Keratinocyte (primary cell): ENCODE data around the gene GLRX5. TPM values are rescaled to one million over a fixed set of nuclear protein-coding genes. Genes with fewer than 3 reads are reported as not detected.

Experiments used
- DNase-seq: peaks from one replicate; pipeline ENCODE4 v3.0.0-alpha.2; 2011; ENCODE audit warnings: low read depth, missing footprints, low spot score
- FAIRE-seq: peaks from 2 replicates; lab custom pipeline; 2011; peaks lifted over from hg19 to GRCh38; lab: Jason Lieb, UNC
- H2AFZ ChIP-seq: 2 replicates; pipeline ENCODE4 v1.6.0; 2012; ENCODE audit warnings: low read length, control low read depth, inconsistent platforms; ENCODE audit not compliant: control insufficient read depth
- H3K27ac ChIP-seq: 2 replicates; pipeline ENCODE4 v1.5.1; 2011; ENCODE audit warnings: low read length; ENCODE audit not compliant: control insufficient read depth, insufficient read depth
- H3K27me3 ChIP-seq: 3 replicates; pipeline ENCODE4 v1.6.0; 2011; ENCODE audit warnings: low read length; ENCODE audit not compliant: control insufficient read depth, insufficient read depth; ENCODE audit errors: extremely low read depth
- H3K36me3 ChIP-seq, 2 experiments: 2 replicates in 1 of 2; 3 replicates in 1 of 2; pipeline ENCODE4 v1.5.1; 2011; ENCODE audit warnings: low read length in 2 of 2, mild to moderate bottlenecking in 1 of 2; ENCODE audit not compliant: control insufficient read depth in 2 of 2, insufficient read depth in 2 of 2; ENCODE audit errors: extremely low read depth in 1 of 2
- H3K4me1 ChIP-seq: 3 replicates; pipeline ENCODE4 v1.5.1; 2011; ENCODE audit warnings: low read length; ENCODE audit not compliant: control insufficient read depth, insufficient read depth; ENCODE audit errors: extremely low read depth
- H3K4me2 ChIP-seq: 3 replicates; pipeline ENCODE4 v1.6.0; 2011; ENCODE audit warnings: low read depth, low read length; ENCODE audit not compliant: control insufficient read depth, insufficient read depth; ENCODE audit errors: extremely low read depth
- H3K4me3 ChIP-seq, 3 experiments: fragments of 200-600 bp in 1 of 3; sonication (generic) in 1 of 3; 2 replicates in 2 of 3; 3 replicates in 1 of 3; pipeline ENCODE4 v1.5.1; 2011 to 2016; ENCODE audit warnings: low read length in 3 of 3, mild to moderate bottlenecking in 3 of 3, control low read depth in 2 of 3, inconsistent platforms in 1 of 3, low read depth in 1 of 3, mixed read lengths in 1 of 3, mixed run types in 1 of 3, moderate library complexity in 1 of 3; ENCODE audit not compliant: control insufficient read depth in 2 of 3, insufficient read depth in 2 of 3; ENCODE audit errors: extremely low read depth in 1 of 3
- H3K79me2 ChIP-seq: 2 replicates; pipeline ENCODE4 v1.6.0; 2012; ENCODE audit warnings: low read length; ENCODE audit not compliant: control insufficient read depth, insufficient read depth
- H3K9ac ChIP-seq: 3 replicates; pipeline ENCODE4 v1.6.0; 2011; ENCODE audit warnings: low read length; ENCODE audit not compliant: control insufficient read depth, insufficient read depth; ENCODE audit errors: extremely low read depth
- H3K9me1 ChIP-seq: 3 replicates; pipeline ENCODE4 v1.6.0; 2011; ENCODE audit warnings: low read length; ENCODE audit not compliant: control insufficient read depth, insufficient read depth; ENCODE audit errors: extremely low read depth
- H3K9me3 ChIP-seq: 2 replicates; pipeline ENCODE4 v1.5.1; 2012; ENCODE audit warnings: low read depth, low read length; ENCODE audit not compliant: control insufficient read depth
- H4K20me1 ChIP-seq: 3 replicates; pipeline ENCODE4 v1.6.0; 2011; ENCODE audit warnings: low read length; ENCODE audit not compliant: control insufficient read depth, insufficient read depth; ENCODE audit errors: extremely low read depth
- EZH2 ChIP-seq: IDR thresholded peaks from one replicate; pipeline ENCODE4 v1.6.1; 2012; ENCODE audit warnings: inconsistent platforms, mild to moderate bottlenecking, low read length, moderate library complexity
- dilution Hi-C: fragments of 300-500 bp; cut with MboI; formaldehyde crosslinking; loops from one replicate; pipeline ENCODE4 v1.7.0; 2020; ENCODE audit warnings: low sequenced_read_pairs; ENCODE audit not compliant: extremely low pct_ligation_motif_present
- polyA minus RNA-seq, 3 experiments: library from RNA; depleted of rRNA, polyadenylated mRNA; stranded (reverse); fragments of >200 nt; gene quantifications; 1 replicate in 1 of 3; 2 replicates in 1 of 3; 3 replicates in 1 of 3; pipeline ENCODE4 v1.2.3, GENCODE V29; 2011
- polyA plus RNA-seq, 5 experiments: library from polyadenylated mRNA; depleted of rRNA in 3 of 5; stranded (reverse) in 3 of 5; stranded (forward) in 1 of 5; unstranded in 1 of 5; fragments of >200 nt; gene quantifications; 1 replicate in 1 of 5; 2 replicates in 3 of 5; 3 replicates in 1 of 5; pipeline versions ENCODE4 v1.2.1 to v1.2.3, GENCODE V29; 2011 to 2012; ENCODE audit warnings: missing spikeins in 2 of 5, low read depth in 1 of 5, low replicate concordance in 1 of 5
- TF ChIP-seq, protein P1 (sequence below), 3 experiments: IDR thresholded peaks in 1 of 3; conservative IDR thresholded peaks in 1 of 3; optimal IDR thresholded peaks in 1 of 3; 2 replicates in 2 of 3; 3 replicates in 1 of 3; pipeline versions ENCODE3 to v1.5.1; 2011; ENCODE audit warnings: low read length in 3 of 3, mild to moderate bottlenecking in 3 of 3, moderate library complexity in 2 of 3, control low read depth in 1 of 3, inconsistent platforms in 1 of 3; ENCODE audit not compliant: insufficient read depth in 2 of 3; ENCODE audit errors: extremely low read depth in 1 of 3

Gene GLRX5
- polyA plus RNA-seq, result 28.2 to 60.9 TPM (median 42.7 TPM) in 3 replicates
- polyA plus RNA-seq (2011; ENCODE audit: low read depth), result 13.7 TPM
- 39.9 and 70.3 TPM in 2 replicates for polyA plus RNA-seq (2011; cell fraction: cytosol; rRNA removed)
- polyA plus RNA-seq (2011; cell fraction: nucleus; rRNA removed), result 14.1 and 17.8 TPM in 2 replicates
- 27.2 and 41.6 TPM in 2 replicates for polyA plus RNA-seq (2012; ENCODE audit: low replicate concordance)
- 7.9 to 23.1 TPM (median 8.6 TPM) in 3 replicates for polyA minus RNA-seq
- polyA minus RNA-seq (2011; cell fraction: cytosol; rRNA and poly(A)+ RNA removed), result 28.0 TPM
- polyA minus RNA-seq (2011; cell fraction: nucleus; rRNA and poly(A)+ RNA removed), result 3.4 and 4.4 TPM in 2 replicates

DNA sequence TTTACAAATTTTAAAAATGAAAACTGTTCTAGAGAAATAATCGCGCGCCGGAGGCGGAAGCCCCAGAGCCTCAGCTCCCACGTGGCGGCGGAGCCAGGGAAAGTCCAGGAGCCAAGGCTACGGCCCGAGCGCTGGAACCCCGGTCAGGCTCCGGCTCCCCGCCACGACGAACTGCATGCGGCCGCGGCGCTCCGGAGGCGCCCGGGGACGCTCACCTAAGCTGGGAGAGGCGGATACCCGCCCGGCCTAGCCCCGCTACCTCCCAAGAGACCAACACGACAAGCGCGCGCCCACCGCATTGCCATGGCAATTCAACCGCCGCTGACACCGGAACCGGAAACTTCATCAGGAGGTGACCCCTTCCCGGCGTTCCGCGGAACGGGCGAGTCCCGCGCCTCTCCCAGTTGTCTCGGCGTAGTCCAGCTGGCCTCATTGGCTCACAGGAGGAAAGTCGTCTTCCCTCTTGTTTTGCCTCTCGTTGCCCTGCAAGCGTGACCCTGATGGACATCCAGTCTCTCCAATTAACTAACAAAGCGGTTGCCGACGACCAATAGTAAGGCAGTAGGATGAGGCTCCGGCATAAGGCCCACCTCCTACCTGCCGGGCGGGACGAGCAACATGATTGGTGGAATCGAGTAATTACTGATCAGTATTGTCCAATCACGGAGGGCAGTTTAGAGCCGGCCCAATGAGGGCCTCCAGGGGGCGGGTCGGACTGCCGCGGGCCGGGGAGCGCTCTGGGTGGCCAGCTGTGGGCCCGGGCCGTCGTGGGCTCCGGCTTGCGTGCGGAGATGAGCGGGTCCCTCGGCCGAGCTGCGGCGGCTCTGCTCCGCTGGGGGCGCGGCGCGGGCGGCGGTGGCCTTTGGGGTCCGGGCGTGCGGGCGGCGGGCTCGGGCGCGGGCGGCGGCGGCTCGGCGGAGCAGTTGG is at the start of gene GLRX5:
TSS of gene GLRX5 (plus strand) at position 752 of the 927 bp plus-strand sequence. CDS start at position 792, 40 bp downstream.
- dilution Hi-C loops, result no loop called here
- TF ChIP-seq, protein P1, sequence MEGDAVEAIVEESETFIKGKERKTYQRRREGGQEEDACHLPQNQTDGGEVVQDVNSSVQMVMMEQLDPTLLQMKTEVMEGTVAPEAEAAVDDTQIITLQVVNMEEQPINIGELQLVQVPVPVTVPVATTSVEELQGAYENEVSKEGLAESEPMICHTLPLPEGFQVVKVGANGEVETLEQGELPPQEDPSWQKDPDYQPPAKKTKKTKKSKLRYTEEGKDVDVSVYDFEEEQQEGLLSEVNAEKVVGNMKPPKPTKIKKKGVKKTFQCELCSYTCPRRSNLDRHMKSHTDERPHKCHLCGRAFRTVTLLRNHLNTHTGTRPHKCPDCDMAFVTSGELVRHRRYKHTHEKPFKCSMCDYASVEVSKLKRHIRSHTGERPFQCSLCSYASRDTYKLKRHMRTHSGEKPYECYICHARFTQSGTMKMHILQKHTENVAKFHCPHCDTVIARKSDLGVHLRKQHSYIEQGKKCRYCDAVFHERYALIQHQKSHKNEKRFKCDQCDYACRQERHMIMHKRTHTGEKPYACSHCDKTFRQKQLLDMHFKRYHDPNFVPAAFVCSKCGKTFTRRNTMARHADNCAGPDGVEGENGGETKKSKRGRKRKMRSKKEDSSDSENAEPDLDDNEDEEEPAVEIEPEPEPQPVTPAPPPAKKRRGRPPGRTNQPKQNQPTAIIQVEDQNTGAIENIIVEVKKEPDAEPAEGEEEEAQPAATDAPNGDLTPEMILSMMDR (optimal IDR thresholded peaks at IDR 0.05 in 1 of 3, IDR thresholded peaks at IDR 0.05 in 1 of 3, conservative IDR thresholded peaks at IDR 0.05 in 1 of 3; ENCODE audit: extremely low read depth in 1 of 3, insufficient read depth in 2 of 3, low read length in 3 of 3), result no peak
- no peak for TF ChIP-seq EZH2
- Histone ChIP-seq H2AFZ (peak within 1 kb of the TSS; percentile 60), H3K27me3 (no peaks in the 10 kb centered on the region), H3K4me1 (peaks cover 43% of the 10 kb centered on the region), H3K9me1 (peaks cover 2% of the 10 kb centered on the region), H3K4me2 (peak within 1 kb of the TSS; percentile 97), H3K9ac (peak within 1 kb of the TSS; percentile 83), H3K79me2 (peaks cover 89% of the 10 kb centered on the region), H3K9me3 (no peaks in the 10 kb centered on the region), H3K36me3 (peaks cover 1 to 6% of the 10 kb centered on the region in 2 experiments), H4K20me1 (peaks cover 11% of the 10 kb centered on the region), H3K27ac (peak within 1 kb of the TSS; percentile 81), H3K4me3 (peak within 1 kb of the TSS; percentile 94 to 95 (median 95))
- DNase-seq (peak; percentile 98), FAIRE-seq (peak; percentile 90)

DNA sequence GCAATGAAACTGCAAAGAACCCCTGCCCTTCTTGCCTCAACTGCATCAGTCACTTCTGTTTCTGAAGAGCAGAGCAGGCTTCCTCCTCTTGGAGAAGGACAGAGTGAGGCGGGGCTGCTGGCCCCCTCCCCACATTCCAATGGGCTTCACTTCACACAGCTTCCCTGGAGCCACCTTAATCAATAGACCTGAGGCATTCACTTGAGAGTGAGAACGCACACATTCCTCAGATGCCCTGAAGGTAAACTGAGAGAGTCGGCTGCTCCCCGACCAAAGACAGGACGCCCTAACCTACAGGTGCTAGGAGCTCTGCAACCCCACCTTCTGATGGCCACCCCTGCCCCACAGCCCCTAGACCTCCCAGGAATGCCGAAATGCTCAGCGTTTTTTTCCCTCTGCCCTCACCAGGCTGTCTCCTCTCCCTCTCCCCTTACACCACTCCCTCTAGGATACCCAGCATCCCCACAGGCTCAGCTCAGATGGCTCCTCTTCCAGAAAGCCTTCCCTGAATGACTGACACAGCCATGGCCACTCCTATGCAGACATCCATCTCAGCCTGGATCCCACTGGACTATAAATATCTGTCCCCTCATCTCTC is 49.5 kb upstream of the GLRX5 start:
- Histone ChIP-seq H2AFZ (no peak overlapping the region), H4K20me1 (peaks cover 5% of the 10 kb centered on the region), H3K4me1 (peaks cover 27% of the 10 kb centered on the region), H3K4me2 (no peak overlapping the region), H3K9me3 (no peaks in the 10 kb centered on the region), H3K4me3 (no peak overlapping the region), H3K9ac (no peak overlapping the region), H3K36me3 (no peaks in the 10 kb centered on the region), H3K79me2 (no peaks in the 10 kb centered on the region), H3K9me1 (peaks cover 7% of the 10 kb centered on the region), H3K27ac (no peak overlapping the region), H3K27me3 (no peaks in the 10 kb centered on the region)
- DNase-seq (no peak), FAIRE-seq (no peak)
- no peak for TF ChIP-seq EZH2
- TF ChIP-seq, protein P1 (optimal IDR thresholded peaks at IDR 0.05 in 1 of 3, IDR thresholded peaks at IDR 0.05 in 1 of 3, conservative IDR thresholded peaks at IDR 0.05 in 1 of 3; ENCODE audit: extremely low read depth in 1 of 3, insufficient read depth in 2 of 3, low read length in 3 of 3), result no peak
- dilution Hi-C loops, result no loop called here
